WTC11 (cell line): ENCODE results near the gene TRPM4. TPM values are rescaled to one million over a fixed set of nuclear protein-coding genes. Genes with fewer than 3 reads are reported as not detected.
A peak's percentile ranks its signal among the peaks of the same experiment; 100 is the strongest.

Experiments used
- ATAC-seq: fragments of 200-7000 bp; cut with Tn5 transposase; 2 replicates; pipeline ENCODE4 v1.10.0; 2021; ENCODE audit warnings: mild to moderate bottlenecking, moderate library complexity
- CTCF ChIA-PET: fragments of 300-600 bp; sonication (Branson Sonifier 250); formaldehyde crosslinking; loops from one replicate; lab custom pipeline; 2021; ENCODE audit warnings: antibody characterized with exemption; lab: Charles Lee
- POLR2A ChIA-PET: fragments of 350-600 bp; sonication (Branson Sonifier 250); formaldehyde crosslinking; loops from one replicate; lab custom pipeline; 2021; ENCODE audit warnings: antibody characterized with exemption; lab: Charles Lee
- DNase-seq: peaks from one replicate; pipeline ENCODE4 v3.0.0; 2021; ENCODE audit warnings: low spot score
- H3K27ac Mint-ChIP-seq: 2 replicates; pipeline ENCODE4 v1.8.0; 2021; ENCODE audit warnings: mixed read lengths
- H3K27me3 Mint-ChIP-seq: 2 replicates; pipeline ENCODE4 v1.8.0; 2021; ENCODE audit warnings: low read depth, mild to moderate bottlenecking, moderate library complexity, mixed read lengths
- H3K36me3 Mint-ChIP-seq: 2 replicates; pipeline ENCODE4 v1.8.0; 2021; ENCODE audit warnings: mixed read lengths
- H3K4me1 Mint-ChIP-seq: 2 replicates; pipeline ENCODE4 v1.8.0; 2022; ENCODE audit warnings: mixed read lengths
- H3K4me3 Mint-ChIP-seq: 2 replicates; pipeline ENCODE4 v1.8.0; 2021; ENCODE audit warnings: mild to moderate bottlenecking, moderate library complexity, mixed read lengths
- H3K9me3 Mint-ChIP-seq: 2 replicates; pipeline ENCODE4 v1.8.0; 2021; ENCODE audit warnings: mixed read lengths
- CREM ChIP-seq: sonication (generic); formaldehyde crosslinking; IDR thresholded peaks from 2 replicates; pipeline ENCODE4 v1.8.1; 2022; ENCODE audit warnings: mild to moderate bottlenecking, missing genetic modification reagents, moderate library complexity
- E2F4 ChIP-seq: sonication (generic); formaldehyde crosslinking; IDR thresholded peaks from 2 replicates; pipeline ENCODE4 v1.8.1; 2022; ENCODE audit warnings: low read depth, mild to moderate bottlenecking, moderate library complexity, missing genetic modification reagents, borderline replicate concordance
- ESRRA ChIP-seq: sonication (generic); formaldehyde crosslinking; IDR thresholded peaks from 2 replicates; pipeline ENCODE4 v1.8.1; 2022; ENCODE audit warnings: mild to moderate bottlenecking, missing genetic modification reagents, borderline replicate concordance
- FOXK1 ChIP-seq: sonication (generic); formaldehyde crosslinking; IDR thresholded peaks from 2 replicates; pipeline ENCODE4 v1.8.0; 2022; ENCODE audit warnings: mild to moderate bottlenecking, moderate library complexity, missing genetic modification reagents
- GABPB1 ChIP-seq: sonication (generic); formaldehyde crosslinking; IDR thresholded peaks from 2 replicates; pipeline ENCODE4 v1.8.1; 2023; ENCODE audit warnings: mild to moderate bottlenecking, missing genetic modification reagents
- JUN ChIP-seq: sonication (generic); formaldehyde crosslinking; IDR thresholded peaks from 2 replicates; pipeline ENCODE4 v1.8.0; 2023; ENCODE audit warnings: mild to moderate bottlenecking, missing genetic modification reagents
- KAT7 ChIP-seq: sonication (generic); formaldehyde crosslinking; IDR thresholded peaks from 2 replicates; pipeline ENCODE4 v1.8.1; 2023; ENCODE audit warnings: missing genetic modification reagents, mild to moderate bottlenecking, borderline replicate concordance
- NR2C2 ChIP-seq: sonication (generic); formaldehyde crosslinking; IDR thresholded peaks from 2 replicates; pipeline ENCODE4 v1.8.0; 2022; ENCODE audit warnings: mild to moderate bottlenecking, missing genetic modification reagents
- SMAD3 ChIP-seq: sonication (generic); formaldehyde crosslinking; IDR thresholded peaks from 2 replicates; pipeline ENCODE4 v1.8.0; 2022; ENCODE audit warnings: missing genetic modification reagents, mild to moderate bottlenecking, borderline replicate concordance
- SMAD4 ChIP-seq: sonication (generic); formaldehyde crosslinking; IDR thresholded peaks from 2 replicates; pipeline ENCODE4 v1.8.0; 2022; ENCODE audit warnings: mild to moderate bottlenecking, missing genetic modification reagents
- SP1 ChIP-seq: sonication (generic); formaldehyde crosslinking; conservative IDR thresholded peaks from 2 replicates; pipeline ENCODE4 v1.8.1; 2022; ENCODE audit warnings: missing genetic modification reagents
- USF2 ChIP-seq: sonication (generic); formaldehyde crosslinking; IDR thresholded peaks from 2 replicates; pipeline ENCODE4 v1.8.1; 2023; ENCODE audit warnings: mild to moderate bottlenecking, missing genetic modification reagents, moderate library complexity
- ZNF121 ChIP-seq: sonication (generic); formaldehyde crosslinking; IDR thresholded peaks from 2 replicates; pipeline ENCODE4 v1.8.0; 2023; ENCODE audit warnings: missing genetic modification reagents
- ZNF396 ChIP-seq: fragments of 250-450 bp; sonication (Bioruptor Pico); IDR thresholded peaks from 2 replicates; pipeline ENCODE4 v1.8.0; 2021; ENCODE audit warnings: mild to moderate bottlenecking, moderate library complexity, borderline replicate concordance
- total RNA-seq: library from RNA; stranded (reverse); gene quantifications from 3 replicates; pipeline ENCODE4 v1.2.3, GENCODE V29; 2021
- TF ChIP-seq, protein P1 (sequence below): sonication (generic); formaldehyde crosslinking; IDR thresholded peaks from 2 replicates; pipeline ENCODE4 v1.8.1; 2023; ENCODE audit warnings: mild to moderate bottlenecking, missing genetic modification reagents
- TF ChIP-seq, protein P2 (sequence below): sonication (generic); formaldehyde crosslinking; IDR thresholded peaks from 2 replicates; pipeline ENCODE4 v1.8.0; 2022; ENCODE audit warnings: mild to moderate bottlenecking, missing genetic modification reagents
- TF ChIP-seq, protein P3 (sequence below): sonication (generic); formaldehyde crosslinking; IDR thresholded peaks from 2 replicates; pipeline ENCODE4 v1.8.0; 2023; ENCODE audit warnings: mild to moderate bottlenecking, missing genetic modification reagents
- TF ChIP-seq, protein P4 (sequence below): fragments of 250-450 bp; sonication (Bioruptor Pico); conservative IDR thresholded peaks from 2 replicates; pipeline ENCODE4 v1.9.0; 2021; ENCODE audit warnings: mild to moderate bottlenecking
- TF ChIP-seq, protein P5 (sequence below): fragments of 200-600 bp; IDR thresholded peaks from 2 replicates; pipeline ENCODE4 v1.8.0; 2022; ENCODE audit warnings: antibody characterized with exemption
- TF ChIP-seq, protein P6 (sequence below): sonication (generic); formaldehyde crosslinking; IDR thresholded peaks from 2 replicates; pipeline ENCODE4 v1.8.0; 2022; ENCODE audit warnings: mild to moderate bottlenecking, missing genetic modification reagents

The TRPM4 gene
- total RNA-seq, 1 experiment from 2014 or later: 15.5 TPM

DNA sequence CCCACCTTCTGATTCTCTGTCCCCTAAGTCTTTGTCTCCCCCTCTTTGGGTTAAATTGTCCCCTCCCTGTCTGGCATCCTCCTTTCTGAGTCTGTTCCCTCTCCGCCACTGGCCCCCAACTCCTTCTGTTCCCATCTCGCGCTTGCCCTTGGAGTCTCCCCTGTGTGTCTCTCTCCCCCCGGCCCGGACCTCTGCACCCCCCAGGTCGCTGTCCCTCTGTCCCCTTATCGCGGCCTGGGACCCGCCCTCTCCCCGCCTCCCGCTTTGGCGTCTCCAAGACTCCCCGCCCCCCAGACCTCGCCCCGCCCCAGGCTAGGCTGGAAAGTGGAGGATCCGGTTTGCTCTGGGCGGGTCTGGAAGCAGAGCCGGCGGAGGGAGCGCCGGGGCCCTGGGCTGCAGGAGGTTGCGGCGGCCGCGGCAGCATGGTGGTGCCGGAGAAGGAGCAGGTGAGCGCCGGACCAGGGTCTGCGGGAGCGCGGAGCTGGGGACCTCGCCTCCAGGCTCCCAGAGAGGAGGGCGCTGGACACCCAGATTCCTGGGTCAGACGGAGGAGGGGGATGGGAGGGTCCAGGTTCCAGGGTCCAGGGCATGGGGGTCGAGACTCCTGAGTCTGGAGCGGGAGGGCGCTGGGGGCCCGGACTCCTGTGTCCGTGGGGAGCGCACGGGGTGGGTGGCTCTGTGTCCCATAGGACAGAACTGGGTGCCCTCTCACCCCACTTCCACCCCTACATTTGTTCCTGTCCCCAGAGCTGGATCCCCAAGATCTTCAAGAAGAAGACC, at the start of gene TRPM4 (continued):
- TF ChIP-seq, protein P1, sequence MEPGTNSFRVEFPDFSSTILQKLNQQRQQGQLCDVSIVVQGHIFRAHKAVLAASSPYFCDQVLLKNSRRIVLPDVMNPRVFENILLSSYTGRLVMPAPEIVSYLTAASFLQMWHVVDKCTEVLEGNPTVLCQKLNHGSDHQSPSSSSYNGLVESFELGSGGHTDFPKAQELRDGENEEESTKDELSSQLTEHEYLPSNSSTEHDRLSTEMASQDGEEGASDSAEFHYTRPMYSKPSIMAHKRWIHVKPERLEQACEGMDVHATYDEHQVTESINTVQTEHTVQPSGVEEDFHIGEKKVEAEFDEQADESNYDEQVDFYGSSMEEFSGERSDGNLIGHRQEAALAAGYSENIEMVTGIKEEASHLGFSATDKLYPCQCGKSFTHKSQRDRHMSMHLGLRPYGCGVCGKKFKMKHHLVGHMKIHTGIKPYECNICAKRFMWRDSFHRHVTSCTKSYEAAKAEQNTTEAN (CRISPR knock-in tag): no peak
- TF ChIP-seq ZNF396 (no peak), FOXK1 (no peak)

DNA sequence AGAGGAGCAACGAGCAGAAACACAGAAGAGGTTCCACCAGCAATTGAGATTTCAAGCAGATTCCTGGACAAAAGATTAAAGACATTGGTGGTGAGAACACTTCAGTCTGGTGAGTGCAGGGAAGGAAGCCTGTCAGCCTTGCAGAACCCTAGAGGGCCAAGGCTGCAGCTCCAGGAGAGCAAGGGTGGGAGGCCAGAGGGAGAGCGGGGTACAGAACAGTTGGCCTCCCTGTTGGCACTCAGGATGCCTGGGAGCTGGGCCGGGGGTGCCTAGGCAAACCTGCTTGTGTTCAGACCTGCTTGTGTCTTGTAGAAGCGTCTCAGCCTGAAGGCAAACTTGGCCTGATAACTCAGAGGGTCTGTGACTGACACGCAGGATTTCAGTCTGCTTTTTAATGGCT, 48.5 kb upstream of the TRPM4 start:
- no peaks in the 10 kb centered on the region for H3K27me3 Mint-ChIP-seq
- ChIA-PET POLR2A (no interaction called here), CTCF (interaction anchor here (4.9 kb wide), 1 partner anchor 11 kb away, joined by 24 read pairs; no protein-coding TSS in a partner anchor)
- DNase-seq: no peak
- H3K27ac Mint-ChIP-seq: peak overlapping the region; percentile 19; the same call in 1 of the 2 replicates
- peaks cover 18% of the 10 kb centered on the region for H3K4me1 Mint-ChIP-seq
- H3K4me3 Mint-ChIP-seq: no peak overlapping the region
- H3K9me3 Mint-ChIP-seq: no peaks in the 10 kb centered on the region
- no peak for ATAC-seq
- peaks cover 37% of the 10 kb centered on the region for H3K36me3 Mint-ChIP-seq
- TF ChIP-seq NR2C2 (CRISPR knock-in tag) (no peak), SMAD4 (CRISPR knock-in tag) (no peak), ESRRA (CRISPR knock-in tag) (no peak), USF2 (CRISPR knock-in tag) (no peak), E2F4 (CRISPR knock-in tag) (no peak), ZNF121 (no peak), GABPB1 (CRISPR knock-in tag) (no peak), SMAD3 (CRISPR knock-in tag) (no peak), CREM (CRISPR knock-in tag) (no peak), KAT7 (no peak), JUN (CRISPR knock-in tag) (no peak), SP1 (CRISPR knock-in tag) (no peak)
- TF ChIP-seq, protein P2, sequence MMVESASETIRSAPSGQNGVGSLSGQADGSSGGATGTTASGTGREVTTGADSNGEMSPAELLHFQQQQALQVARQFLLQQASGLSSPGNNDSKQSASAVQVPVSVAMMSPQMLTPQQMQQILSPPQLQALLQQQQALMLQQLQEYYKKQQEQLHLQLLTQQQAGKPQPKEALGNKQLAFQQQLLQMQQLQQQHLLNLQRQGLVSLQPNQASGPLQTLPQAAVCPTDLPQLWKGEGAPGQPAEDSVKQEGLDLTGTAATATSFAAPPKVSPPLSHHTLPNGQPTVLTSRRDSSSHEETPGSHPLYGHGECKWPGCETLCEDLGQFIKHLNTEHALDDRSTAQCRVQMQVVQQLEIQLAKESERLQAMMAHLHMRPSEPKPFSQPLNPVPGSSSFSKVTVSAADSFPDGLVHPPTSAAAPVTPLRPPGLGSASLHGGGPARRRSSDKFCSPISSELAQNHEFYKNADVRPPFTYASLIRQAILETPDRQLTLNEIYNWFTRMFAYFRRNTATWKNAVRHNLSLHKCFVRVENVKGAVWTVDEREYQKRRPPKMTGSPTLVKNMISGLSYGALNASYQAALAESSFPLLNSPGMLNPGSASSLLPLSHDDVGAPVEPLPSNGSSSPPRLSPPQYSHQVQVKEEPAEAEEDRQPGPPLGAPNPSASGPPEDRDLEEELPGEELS (CRISPR knock-in tag): no peak
- TF ChIP-seq, protein P3, sequence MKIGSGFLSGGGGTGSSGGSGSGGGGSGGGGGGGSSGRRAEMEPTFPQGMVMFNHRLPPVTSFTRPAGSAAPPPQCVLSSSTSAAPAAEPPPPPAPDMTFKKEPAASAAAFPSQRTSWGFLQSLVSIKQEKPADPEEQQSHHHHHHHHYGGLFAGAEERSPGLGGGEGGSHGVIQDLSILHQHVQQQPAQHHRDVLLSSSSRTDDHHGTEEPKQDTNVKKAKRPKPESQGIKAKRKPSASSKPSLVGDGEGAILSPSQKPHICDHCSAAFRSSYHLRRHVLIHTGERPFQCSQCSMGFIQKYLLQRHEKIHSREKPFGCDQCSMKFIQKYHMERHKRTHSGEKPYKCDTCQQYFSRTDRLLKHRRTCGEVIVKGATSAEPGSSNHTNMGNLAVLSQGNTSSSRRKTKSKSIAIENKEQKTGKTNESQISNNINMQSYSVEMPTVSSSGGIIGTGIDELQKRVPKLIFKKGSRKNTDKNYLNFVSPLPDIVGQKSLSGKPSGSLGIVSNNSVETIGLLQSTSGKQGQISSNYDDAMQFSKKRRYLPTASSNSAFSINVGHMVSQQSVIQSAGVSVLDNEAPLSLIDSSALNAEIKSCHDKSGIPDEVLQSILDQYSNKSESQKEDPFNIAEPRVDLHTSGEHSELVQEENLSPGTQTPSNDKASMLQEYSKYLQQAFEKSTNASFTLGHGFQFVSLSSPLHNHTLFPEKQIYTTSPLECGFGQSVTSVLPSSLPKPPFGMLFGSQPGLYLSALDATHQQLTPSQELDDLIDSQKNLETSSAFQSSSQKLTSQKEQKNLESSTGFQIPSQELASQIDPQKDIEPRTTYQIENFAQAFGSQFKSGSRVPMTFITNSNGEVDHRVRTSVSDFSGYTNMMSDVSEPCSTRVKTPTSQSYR (CRISPR knock-in tag): no peak
- TF ChIP-seq, protein P4, sequence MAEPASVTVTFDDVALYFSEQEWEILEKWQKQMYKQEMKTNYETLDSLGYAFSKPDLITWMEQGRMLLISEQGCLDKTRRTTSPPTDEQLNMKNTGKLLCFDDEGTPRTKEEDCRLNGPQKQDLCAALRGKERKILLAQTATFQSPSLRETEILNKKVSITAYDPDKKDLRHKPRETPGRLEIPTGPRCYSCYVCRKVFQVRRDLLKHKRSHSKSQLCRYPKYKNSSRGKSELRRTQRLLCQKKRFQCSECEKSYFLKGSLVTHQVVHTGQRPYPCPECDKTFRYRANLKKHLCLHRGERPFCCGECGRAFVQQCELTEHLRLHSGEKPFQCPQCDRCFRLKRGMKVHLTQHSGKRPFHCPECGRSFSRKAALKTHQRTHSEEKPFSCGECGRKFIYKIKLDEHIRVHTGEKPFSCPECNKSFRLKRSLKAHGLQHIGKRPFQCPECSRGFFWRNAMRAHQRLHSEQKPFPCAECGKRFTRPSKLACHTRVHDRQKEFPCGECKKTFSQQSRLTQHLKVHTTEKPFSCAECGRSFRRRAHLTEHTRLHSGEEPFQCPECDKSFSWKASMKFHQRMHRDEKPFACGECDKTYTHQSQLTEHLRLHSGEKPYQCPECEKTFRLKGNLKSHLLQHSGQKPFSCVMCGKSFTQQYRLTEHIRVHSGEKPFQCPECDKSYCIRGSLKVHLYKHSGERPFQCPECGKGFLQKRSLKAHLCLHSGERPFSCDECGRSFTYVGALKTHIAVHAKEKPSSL (CRISPR knock-in tag): no peak
- TF ChIP-seq, protein P5, sequence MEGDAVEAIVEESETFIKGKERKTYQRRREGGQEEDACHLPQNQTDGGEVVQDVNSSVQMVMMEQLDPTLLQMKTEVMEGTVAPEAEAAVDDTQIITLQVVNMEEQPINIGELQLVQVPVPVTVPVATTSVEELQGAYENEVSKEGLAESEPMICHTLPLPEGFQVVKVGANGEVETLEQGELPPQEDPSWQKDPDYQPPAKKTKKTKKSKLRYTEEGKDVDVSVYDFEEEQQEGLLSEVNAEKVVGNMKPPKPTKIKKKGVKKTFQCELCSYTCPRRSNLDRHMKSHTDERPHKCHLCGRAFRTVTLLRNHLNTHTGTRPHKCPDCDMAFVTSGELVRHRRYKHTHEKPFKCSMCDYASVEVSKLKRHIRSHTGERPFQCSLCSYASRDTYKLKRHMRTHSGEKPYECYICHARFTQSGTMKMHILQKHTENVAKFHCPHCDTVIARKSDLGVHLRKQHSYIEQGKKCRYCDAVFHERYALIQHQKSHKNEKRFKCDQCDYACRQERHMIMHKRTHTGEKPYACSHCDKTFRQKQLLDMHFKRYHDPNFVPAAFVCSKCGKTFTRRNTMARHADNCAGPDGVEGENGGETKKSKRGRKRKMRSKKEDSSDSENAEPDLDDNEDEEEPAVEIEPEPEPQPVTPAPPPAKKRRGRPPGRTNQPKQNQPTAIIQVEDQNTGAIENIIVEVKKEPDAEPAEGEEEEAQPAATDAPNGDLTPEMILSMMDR: no peak
- TF ChIP-seq, protein P6, sequence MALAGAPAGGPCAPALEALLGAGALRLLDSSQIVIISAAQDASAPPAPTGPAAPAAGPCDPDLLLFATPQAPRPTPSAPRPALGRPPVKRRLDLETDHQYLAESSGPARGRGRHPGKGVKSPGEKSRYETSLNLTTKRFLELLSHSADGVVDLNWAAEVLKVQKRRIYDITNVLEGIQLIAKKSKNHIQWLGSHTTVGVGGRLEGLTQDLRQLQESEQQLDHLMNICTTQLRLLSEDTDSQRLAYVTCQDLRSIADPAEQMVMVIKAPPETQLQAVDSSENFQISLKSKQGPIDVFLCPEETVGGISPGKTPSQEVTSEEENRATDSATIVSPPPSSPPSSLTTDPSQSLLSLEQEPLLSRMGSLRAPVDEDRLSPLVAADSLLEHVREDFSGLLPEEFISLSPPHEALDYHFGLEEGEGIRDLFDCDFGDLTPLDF: no peak
- TF ChIP-seq, all 79 proteins: peak for 0
